Uterus (tissue), 4 donors: ENCODE results near the gene MED13L. TPM values are rescaled to one million over a fixed set of nuclear protein-coding genes. Genes with fewer than 3 reads are reported as not detected.

Experiments
- DNase-seq, 2 donors: peaks; one replicate each; pipeline ENCODE4 v3.0.0-alpha.2; 2019 to 2020
- H3K27ac ChIP-seq, 2 donors: fragments of 200-600 bp; sonication (generic); 1 replicate in 1 of 2; 2 replicates in 1 of 2; pipeline ENCODE4 v1.5.1; 2016 to 2018
- H3K27me3 ChIP-seq, 2 donors: fragments of 200-600 bp; sonication (generic); one replicate each; pipeline ENCODE4 v1.5.1; 2018 to 2019; ENCODE audit warnings: control low read depth in 1 of 2
- H3K36me3 ChIP-seq, 2 donors: fragments of 200-600 bp; sonication (generic); one replicate each; pipeline ENCODE4 v1.5.1; 2019; ENCODE audit warnings: control low read depth in 1 of 2
- H3K4me1 ChIP-seq, 2 donors: fragments of 200-600 bp; sonication (generic); one replicate each; pipeline ENCODE4 v1.5.1; 2018 to 2019; ENCODE audit warnings: control low read depth in 1 of 2
- H3K4me3 ChIP-seq, 2 donors: fragments of 200-600 bp; sonication (generic); 1 replicate in 1 of 2; 2 replicates in 1 of 2; pipeline ENCODE4 v1.5.1; 2018 to 2019; ENCODE audit warnings: mild to moderate bottlenecking in 1 of 2
- H3K9me3 ChIP-seq, 2 donors: fragments of 200-600 bp; sonication (generic); one replicate each; pipeline ENCODE4 v1.5.1; 2019; ENCODE audit warnings: control low read depth in 1 of 2
- CTCF ChIP-seq, 4 experiments: fragments of 200-600 bp in 2 of 4; fragments of 450-650 bp in 2 of 4; sonication (generic) in 2 of 4; IDR thresholded peaks; one replicate each; pipeline ENCODE4 v1.5.1; 2016 to 2019; ENCODE audit warnings: antibody characterized with exemption in 4 of 4, mild to moderate bottlenecking in 2 of 4, moderate library complexity in 1 of 4
- POLR2A ChIP-seq, 2 donors: fragments of 450-650 bp; IDR thresholded peaks; one replicate each; pipeline ENCODE4 v1.6.1; 2016; ENCODE audit warnings: antibody characterized with exemption in 2 of 2, mild to moderate bottlenecking in 1 of 2, moderate library complexity in 1 of 2
- intact Hi-C: fragments of 100-400 bp; cut with DNase I; formaldehyde crosslinking; loops from one replicate; pipeline ENCODE4 v1.15.1; 2023; ENCODE audit warnings: low total_unique reads
- total RNA-seq, 4 donors: library from RNA; depleted of rRNA in 3 of 4; stranded (reverse); fragments of >200 nt in 3 of 4; gene quantifications; one replicate each; pipeline versions ENCODE4 v1.1.0 to v1.2.4, GENCODE V29; 2014 to 2023
- donor health status: DM: yes; HTN: yes; CAD: no.

Gene MED13L
- total RNA-seq, 4 donors from 2014 or later: 189 to 314 (median 254) TPM

GRCh38 chr12:116153983-116154382 lies 123.5 kb downstream of the MED13L start:
- no peak for DNase-seq
- TF ChIP-seq POLR2A (IDR thresholded peaks at IDR 0.05) (no peak), CTCF (IDR thresholded peaks at IDR 0.05) (no peak)
- no peak overlapping the region for H3K27ac ChIP-seq
- H3K36me3 ChIP-seq: no peaks in the 10 kb centered on the region
- H3K4me3 ChIP-seq: no peak overlapping the region
- no peaks in the 10 kb centered on the region for H3K27me3 ChIP-seq
- no peaks in the 10 kb centered on the region for H3K9me3 ChIP-seq
- peaks cover 0 to 17% of the 10 kb centered on the region in 2 donors for H3K4me1 ChIP-seq
- intact Hi-C loops: no loop called here

- peaks cover 0 to 19% of the 10 kb centered on the region in 2 donors for H3K4me1 ChIP-seq
- no peaks in the 10 kb centered on the region for H3K9me3 ChIP-seq
- no peak for DNase-seq
- TF ChIP-seq POLR2A (IDR thresholded peaks at IDR 0.05): no peak
- H3K4me3 ChIP-seq: no peak overlapping the region
- H3K36me3 ChIP-seq: no peaks in the 10 kb centered on the region
- intact Hi-C loops: no loop called here
- no peak overlapping the region for H3K27ac ChIP-seq
- no peaks in the 10 kb centered on the region for H3K27me3 ChIP-seq
Measured at GRCh38 chr12:116153113-116153512, 124.4 kb downstream of the MED13L start.

- H3K4me3 ChIP-seq: no peak overlapping the region
- no peaks in the 10 kb centered on the region for H3K36me3 ChIP-seq
- no peaks in the 10 kb centered on the region for H3K27me3 ChIP-seq
- peaks cover 0 to 19% of the 10 kb centered on the region in 2 donors for H3K4me1 ChIP-seq
- H3K9me3 ChIP-seq: no peaks in the 10 kb centered on the region
- intact Hi-C loops: no loop called here
- TF ChIP-seq POLR2A (IDR thresholded peaks at IDR 0.05) (no peak), CTCF (IDR thresholded peaks at IDR 0.05) (no peak)
- H3K27ac ChIP-seq: no peak overlapping the region
- no peak for DNase-seq
Measured at GRCh38 chr12:116152268-116152667, 125.2 kb downstream of the MED13L start.

GRCh38 chr12:116150452-116150851 lies 127.0 kb downstream of the MED13L start:
- Histone ChIP-seq H3K4me3 (no peak overlapping the region), H3K9me3 (no peaks in the 10 kb centered on the region), H3K4me1 (peaks cover 0 to 19% of the 10 kb centered on the region in 2 donors), H3K27me3 (no peaks in the 10 kb centered on the region), H3K36me3 (no peaks in the 10 kb centered on the region), H3K27ac (no peak overlapping the region)
- TF ChIP-seq POLR2A (IDR thresholded peaks at IDR 0.05): no peak
- TF ChIP-seq CTCF (IDR thresholded peaks at IDR 0.05): no peak
- intact Hi-C loops: no loop called here
- DNase-seq: no peak

GRCh38 chr12:116150001-116150400 lies 127.5 kb downstream of the MED13L start:
- TF ChIP-seq CTCF (IDR thresholded peaks at IDR 0.05) (no peak), POLR2A (IDR thresholded peaks at IDR 0.05) (no peak)
- Histone ChIP-seq H3K27me3 (no peaks in the 10 kb centered on the region), H3K27ac (no peak overlapping the region), H3K4me1 (peaks cover 0 to 22% of the 10 kb centered on the region in 2 donors), H3K36me3 (no peaks in the 10 kb centered on the region), H3K4me3 (no peak overlapping the region), H3K9me3 (no peaks in the 10 kb centered on the region)
- DNase-seq: no peak
- intact Hi-C loops: no loop called here

- H3K27ac ChIP-seq: no peak overlapping the region
- TF ChIP-seq POLR2A (IDR thresholded peaks at IDR 0.05): no peak
- no peak for TF ChIP-seq CTCF (IDR thresholded peaks at IDR 0.05)
- intact Hi-C loops: no loop called here
- no peaks in the 10 kb centered on the region for H3K9me3 ChIP-seq
- peaks cover 4 to 20% of the 10 kb centered on the region in 2 donors for H3K4me1 ChIP-seq
- H3K4me3 ChIP-seq: no peak overlapping the region
- H3K36me3 ChIP-seq: no peaks in the 10 kb centered on the region
- no peaks in the 10 kb centered on the region for H3K27me3 ChIP-seq
- no peak for DNase-seq
Measured at GRCh38 chr12:116148844-116149243, 128.6 kb downstream of the MED13L start.
